Naive thymus-derived CD8-positive, alpha-beta T cell (primary cell): ENCODE data around the gene ZAP70. TPM values are rescaled to one million over a fixed set of nuclear protein-coding genes. Genes with fewer than 3 reads are reported as not detected.

ENCODE experiments used
- ATAC-seq, 2 donors: fragments of 150-1000 bp; cut with Tn5 transposase in 1 of 2; sonication (Bioruptor Pico), chemical (Tn5 transposase) in 1 of 2; 1 replicate in 1 of 2; 2 replicates in 1 of 2; pipeline ENCODE4 v1.10.0; 2021; ENCODE audit warnings: mild to moderate bottlenecking in 2 of 2, moderate library complexity in 2 of 2
- POLR2A ChIA-PET: fragments of 350-600 bp; sonication (Branson Sonifier 250); formaldehyde crosslinking; loops from one replicate; lab custom pipeline; 2021; ENCODE audit warnings: antibody characterized with exemption; lab: Charles Lee
- DNase-seq, 10 donors: peaks; one replicate each; pipeline versions ENCODE4 v3.0.0 to v3.0.0-alpha.2; 2020 to 2022
- H3K27ac Mint-ChIP-seq, 10 donors: one replicate each; pipeline ENCODE4 v1.8.0; 2020 to 2022; ENCODE audit warnings: mild to moderate bottlenecking in 10 of 10, mixed read lengths in 10 of 10, moderate library complexity in 4 of 10, inconsistent platforms in 1 of 10
- H3K27me3 Mint-ChIP-seq, 5 donors: one replicate each; pipeline ENCODE4 v1.8.0; 2021 to 2022; ENCODE audit warnings: mixed read lengths in 5 of 5
- H3K36me3 Mint-ChIP-seq, 3 donors: one replicate each; pipeline ENCODE4 v1.8.0; 2020 to 2022; ENCODE audit warnings: mixed read lengths in 3 of 3, mild to moderate bottlenecking in 2 of 3, inconsistent platforms in 1 of 3
- H3K4me1 Mint-ChIP-seq, 4 donors: one replicate each; pipeline ENCODE4 v1.8.0; 2021 to 2022; ENCODE audit warnings: mixed read lengths in 4 of 4
- H3K4me3 Mint-ChIP-seq, 10 donors: one replicate each; pipeline ENCODE4 v1.8.0; 2020 to 2022; ENCODE audit warnings: mild to moderate bottlenecking in 10 of 10, mixed read lengths in 10 of 10, moderate library complexity in 6 of 10, inconsistent platforms in 1 of 10
- H3K9me3 Mint-ChIP-seq, 9 donors: one replicate each; pipeline ENCODE4 v1.8.0; 2020 to 2022; ENCODE audit warnings: mixed read lengths in 9 of 9, mild to moderate bottlenecking in 3 of 9, inconsistent platforms in 1 of 9, moderate library complexity in 1 of 9
- polyA plus RNA-seq, 3 donors: library from polyadenylated mRNA; unstranded; fragments of 300-500 nt; fragmentation: Illumina TruSeq; gene quantifications; one replicate each; pipeline ENCODE4 v1.2.3, GENCODE V29; 2021
- total RNA-seq, 8 experiments: library from RNA in 2 of 8; stranded (reverse) in 2 of 8; gene quantifications; one replicate each; pipeline ENCODE4 v1.2.3 and lab custom pipeline; 2021 to 2026

The ZAP70 gene
- total and polyA plus RNA-seq, 5 experiments from 2014 or later: 131 to 503 (median 168) TPM

- POLR2A ChIA-PET: interaction anchor here (1.9 kb wide), 1 partner anchor 53 kb away, joined by 6 read pairs; no protein-coding TSS in a partner anchor
- Mint-ChIP-seq H3K9me3 (no peaks in the 10 kb centered on the region), H3K4me3 (peak overlapping the region in 5 of 10 donors; percentile 14 to 43 (median 36)), H3K4me1 (peaks cover 16 to 51% (median 33%) of the 10 kb centered on the region in 4 donors), H3K36me3 (peaks cover 0 to 71% (median 22%) of the 10 kb centered on the region in 3 donors), H3K27me3 (no peaks in the 10 kb centered on the region), H3K27ac (peak overlapping the region; percentile 19 to 96 (median 66))
- no peak for DNase-seq
- no peak for ATAC-seq
Measured at GRCh38 chr2:97763176-97763845, 49.9 kb downstream of the ZAP70 start.

GRCh38 chr2:97764559-97765263 lies 51.3 kb downstream of the ZAP70 start:
- POLR2A ChIA-PET: no interaction called here
- Mint-ChIP-seq H3K9me3 (no peaks in the 10 kb centered on the region), H3K4me3 (no peak overlapping the region), H3K27me3 (no peaks in the 10 kb centered on the region), H3K36me3 (peaks cover 0 to 57% (median 15%) of the 10 kb centered on the region in 3 donors), H3K27ac (peak overlapping the region in 3 of 10 donors; percentile 26 to 75 (median 27)), H3K4me1 (peaks cover 13 to 45% (median 30%) of the 10 kb centered on the region in 4 donors)
- DNase-seq (no peak), ATAC-seq (no peak)

- H3K36me3 Mint-ChIP-seq: peaks cover 0 to 55% (median 14%) of the 10 kb centered on the region in 3 donors
- H3K27me3 Mint-ChIP-seq: no peaks in the 10 kb centered on the region
- POLR2A ChIA-PET: interaction anchor here (1.7 kb wide), 1 partner anchor 13 kb away, joined by 3 read pairs; no protein-coding TSS in a partner anchor
- H3K9me3 Mint-ChIP-seq: no peaks in the 10 kb centered on the region
- no peak overlapping the region for H3K4me3 Mint-ChIP-seq
- ATAC-seq: no peak
- H3K4me1 Mint-ChIP-seq: peaks cover 7 to 35% (median 17%) of the 10 kb centered on the region in 4 donors
- H3K27ac Mint-ChIP-seq: peak overlapping the region in 1 of 10 donors; percentile 39
- DNase-seq: no peak
Measured at GRCh38 chr2:97765933-97766332, 52.6 kb downstream of the ZAP70 start.

- DNase-seq: no peak
- no peaks in the 10 kb centered on the region for H3K9me3 Mint-ChIP-seq
- H3K27me3 Mint-ChIP-seq: no peaks in the 10 kb centered on the region
- peaks cover 6 to 29% (median 14%) of the 10 kb centered on the region in 4 donors for H3K4me1 Mint-ChIP-seq
- ATAC-seq: no peak
- H3K27ac Mint-ChIP-seq: no peak overlapping the region
- H3K4me3 Mint-ChIP-seq: no peak overlapping the region
- POLR2A ChIA-PET: interaction anchor here (1.7 kb wide), 1 partner anchor 12 kb away, joined by 3 read pairs; no protein-coding TSS in a partner anchor
- peaks cover 0 to 54% (median 14%) of the 10 kb centered on the region in 3 donors for H3K36me3 Mint-ChIP-seq
Measured at GRCh38 chr2:97766567-97766966, 53.2 kb downstream of the ZAP70 start.

- Mint-ChIP-seq H3K9me3 (no peaks in the 10 kb centered on the region), H3K36me3 (peaks cover 0 to 60% (median 14%) of the 10 kb centered on the region in 3 donors), H3K4me1 (peaks cover 0 to 8% (median 3%) of the 10 kb centered on the region in 4 donors), H3K4me3 (no peak overlapping the region), H3K27ac (peak overlapping the region in 1 of 10 donors; percentile 20), H3K27me3 (no peaks in the 10 kb centered on the region)
- ATAC-seq (no peak), DNase-seq (no peak)
- POLR2A ChIA-PET: no interaction called here
Measured at GRCh38 chr2:97769308-97769707, 55.9 kb downstream of the ZAP70 start.

- Mint-ChIP-seq H3K4me3 (no peak overlapping the region), H3K27ac (no peak overlapping the region), H3K9me3 (no peaks in the 10 kb centered on the region), H3K4me1 (peaks cover 0 to 8% (median 6%) of the 10 kb centered on the region in 4 donors), H3K27me3 (no peaks in the 10 kb centered on the region), H3K36me3 (peaks cover 0 to 63% (median 15%) of the 10 kb centered on the region in 3 donors)
- ATAC-seq: no peak
- POLR2A ChIA-PET: no interaction called here
- no peak for DNase-seq
Measured at GRCh38 chr2:97769711-97770110, 56.3 kb downstream of the ZAP70 start.

GRCh38 chr2:97770445-97770844 lies 57.1 kb downstream of the ZAP70 start:
- DNase-seq (no peak), ATAC-seq (no peak)
- Mint-ChIP-seq H3K4me1 (peaks cover 0 to 8% (median 6%) of the 10 kb centered on the region in 4 donors), H3K27ac (no peak overlapping the region), H3K9me3 (no peaks in the 10 kb centered on the region), H3K36me3 (peaks cover 0 to 60% (median 10%) of the 10 kb centered on the region in 3 donors), H3K4me3 (no peak overlapping the region), H3K27me3 (no peaks in the 10 kb centered on the region)
- POLR2A ChIA-PET: no interaction called here

- Mint-ChIP-seq H3K27ac (peak overlapping the region in 1 of 10 donors; percentile 4), H3K4me3 (no peak overlapping the region), H3K9me3 (no peaks in the 10 kb centered on the region), H3K27me3 (no peaks in the 10 kb centered on the region), H3K36me3 (peaks cover 0 to 78% (median 4%) of the 10 kb centered on the region in 3 donors), H3K4me1 (peaks cover 0 to 8% (median 2%) of the 10 kb centered on the region in 4 donors)
- ATAC-seq: no peak
- DNase-seq: no peak
- POLR2A ChIA-PET: no interaction called here
Measured at GRCh38 chr2:97774425-97774824, 61.0 kb downstream of the ZAP70 start.

- H3K9me3 Mint-ChIP-seq: no peaks in the 10 kb centered on the region
- ATAC-seq (no peak), DNase-seq (no peak)
- no peak overlapping the region for H3K27ac Mint-ChIP-seq
- H3K27me3 Mint-ChIP-seq: no peaks in the 10 kb centered on the region
- H3K4me1 Mint-ChIP-seq: peaks cover 0 to 8% (median 2%) of the 10 kb centered on the region in 4 donors
- no peak overlapping the region for H3K4me3 Mint-ChIP-seq
- POLR2A ChIA-PET: no interaction called here
- peaks cover 0 to 80% (median 5%) of the 10 kb centered on the region in 3 donors for H3K36me3 Mint-ChIP-seq
Measured at GRCh38 chr2:97775074-97775473, 61.7 kb downstream of the ZAP70 start.

- no peak for ATAC-seq
- DNase-seq: no peak
- H3K27ac Mint-ChIP-seq: peak overlapping the region in 3 of 10 donors; percentile 34 to 57 (median 43)
- H3K27me3 Mint-ChIP-seq: no peaks in the 10 kb centered on the region
- H3K4me1 Mint-ChIP-seq: peaks cover 0 to 10% (median 3%) of the 10 kb centered on the region in 4 donors
- POLR2A ChIA-PET: interaction anchor here (1.2 kb wide), 1 partner anchor 12 kb away, joined by 3 read pairs; no protein-coding TSS in a partner anchor
- peaks cover 0 to 48% (median 8%) of the 10 kb centered on the region in 3 donors for H3K36me3 Mint-ChIP-seq
- no peaks in the 10 kb centered on the region for H3K9me3 Mint-ChIP-seq
- no peak overlapping the region for H3K4me3 Mint-ChIP-seq
Measured at GRCh38 chr2:97779141-97779540, 65.8 kb downstream of the ZAP70 start.

GRCh38 chr2:97781981-97782380 lies 68.6 kb downstream of the ZAP70 start:
- H3K27ac Mint-ChIP-seq: no peak overlapping the region
- H3K27me3 Mint-ChIP-seq: no peaks in the 10 kb centered on the region
- ATAC-seq: no peak
- POLR2A ChIA-PET: no interaction called here
- no peak for DNase-seq
- peaks cover 0 to 7% (median 1%) of the 10 kb centered on the region in 4 donors for H3K4me1 Mint-ChIP-seq
- H3K9me3 Mint-ChIP-seq: no peaks in the 10 kb centered on the region
- H3K36me3 Mint-ChIP-seq: peaks cover 0 to 37% (median 8%) of the 10 kb centered on the region in 3 donors
- no peak overlapping the region for H3K4me3 Mint-ChIP-seq

GRCh38 chr2:97784953-97785352 lies 71.6 kb downstream of the ZAP70 start:
- H3K27me3 Mint-ChIP-seq: no peaks in the 10 kb centered on the region

More at GRCh38 chr2:97784953-97785352, 71.6 kb downstream of the ZAP70 start:
- H3K4me1 Mint-ChIP-seq: peaks cover 0 to 9% (median 7%) of the 10 kb centered on the region in 4 donors
- no peak overlapping the region for H3K27ac Mint-ChIP-seq
- ATAC-seq (no peak), DNase-seq (no peak)
- POLR2A ChIA-PET: no interaction called here
- no peaks in the 10 kb centered on the region for H3K9me3 Mint-ChIP-seq
- peaks cover 0 to 45% (median 11%) of the 10 kb centered on the region in 3 donors for H3K36me3 Mint-ChIP-seq
- no peak overlapping the region for H3K4me3 Mint-ChIP-seq
